ENCODE results near the gene CMIP. TPM values are rescaled to one million over a fixed set of nuclear protein-coding genes. Genes with fewer than 3 reads are reported as not detected.
A peak's percentile ranks its signal among the peaks of the same experiment; 100 is the strongest.

CMIP gene
- total and polyA plus RNA-seq, 10 of the 15 experiments (the other 5 are each of a cell fraction or from before 2014, with no cell fraction given) = 1.2 to 43.2 (median 4.4) TPM

- ChIA-PET CTCF (interaction anchor here (0.7 to 3.1 kb wide), 18 partner anchors 11 to 331 kb away, joined by 3 to 16 read pairs (median 8); no protein-coding TSS in a partner anchor), SMC1A (ENCODE audit: uncharacterized antibody, unreplicated experiment) (interaction anchor here (0.9 to 1.8 kb wide), 7 partner anchors 27 to 331 kb away, joined by 3 to 9 read pairs (median 6); no protein-coding TSS in a partner anchor), RAD21 (ENCODE audit: unreplicated experiment) (interaction anchor here (0.6 to 3.2 kb wide), 8 partner anchors 18 to 325 kb away, joined by 3 to 13 read pairs (median 5); no protein-coding TSS in a partner anchor), POLR2A (no interaction called here)
- WGBS (ENCODE audit: insufficient coverage, insufficient replicate concordance, low lambda C conversion rate, missing lambda C conversion rate) = 69% methylated on average over 22 of the region's 22 CpGs
- no peak overlapping the region for H3K27ac ChIP-seq (ENCODE audit: control insufficient read depth, insufficient read depth)
- no peaks in the 10 kb centered on the region for H3K27me3 ChIP-seq (replicated peaks in 1 of 2; ENCODE audit: control insufficient read depth in 2 of 2, insufficient read depth in 2 of 2, low read length in 1 of 2)
- intact Hi-C loops (cut with micrococcal nuclease; ENCODE audit: unreplicated experiment) = no loop called here
- no peaks in the 10 kb centered on the region for H3K4me1 ChIP-seq (ENCODE audit: control insufficient read depth, insufficient read depth, low read length)
- no peak overlapping the region for H3K4me3 ChIP-seq
- no peak overlapping the region for H2AFZ ChIP-seq (ENCODE audit: control insufficient read depth, low read depth, low read length)
- H4K20me1 ChIP-seq (ENCODE audit: control insufficient read depth, insufficient read depth) = no peaks in the 10 kb centered on the region
- BruUV-seq (replicated peaks) = no TSS peak
- H3K9me3 ChIP-seq (replicated peaks; ENCODE audit: control insufficient read depth, insufficient read depth, low read length) = no peaks in the 10 kb centered on the region
- H3K4me2 ChIP-seq (ENCODE audit: control insufficient read depth, insufficient read depth) = no peak overlapping the region
- no peak for FAIRE-seq
- ATAC-seq = peak; percentile 49
- DNase-seq (ENCODE audit: low read depth, low spot score) = no peak
- in situ Hi-C loops (cut with MboI) = no loop called here
- TF ChIP-seq SIX5 (IDR thresholded peaks at IDR 0.05; ENCODE audit: low read depth, low read length, severe bottlenecking) = no peak
- no peak for TF ChIP-seq ZZZ3 (IDR thresholded peaks at IDR 0.05; ENCODE audit: control insufficient read depth, insufficient read length, low read depth)
- no peak for TF ChIP-seq IRF3 (IDR thresholded peaks at IDR 0.05)
- TF ChIP-seq IKZF2 (IDR thresholded peaks at IDR 0.05) = no peak
- TF ChIP-seq PKNOX1 (IDR thresholded peaks at IDR 0.05) = no peak
- no peak for TF ChIP-seq NFYA (IDR thresholded peaks at IDR 0.05; ENCODE audit: borderline replicate concordance, low read depth, low read length)
- no peak for TF ChIP-seq MXI1 (IDR thresholded peaks at IDR 0.05; ENCODE audit: low read depth, low read length)
- no peak for TF ChIP-seq HDAC2 (IDR thresholded peaks at IDR 0.05)
- no peak for TF ChIP-seq NFXL1 (IDR thresholded peaks at IDR 0.05; ENCODE audit: borderline replicate concordance)
- no peak for TF ChIP-seq FOS (IDR thresholded peaks at IDR 0.05; ENCODE audit: borderline replicate concordance, extremely low read depth, insufficient read length)
- no peak for TF ChIP-seq SUZ12 (IDR thresholded peaks at IDR 0.05; ENCODE audit: unreplicated experiment)
- TF ChIP-seq NFYB (IDR thresholded peaks at IDR 0.05; ENCODE audit: insufficient read depth, low read depth, low read length) = no peak
- TF ChIP-seq, protein P1, sequence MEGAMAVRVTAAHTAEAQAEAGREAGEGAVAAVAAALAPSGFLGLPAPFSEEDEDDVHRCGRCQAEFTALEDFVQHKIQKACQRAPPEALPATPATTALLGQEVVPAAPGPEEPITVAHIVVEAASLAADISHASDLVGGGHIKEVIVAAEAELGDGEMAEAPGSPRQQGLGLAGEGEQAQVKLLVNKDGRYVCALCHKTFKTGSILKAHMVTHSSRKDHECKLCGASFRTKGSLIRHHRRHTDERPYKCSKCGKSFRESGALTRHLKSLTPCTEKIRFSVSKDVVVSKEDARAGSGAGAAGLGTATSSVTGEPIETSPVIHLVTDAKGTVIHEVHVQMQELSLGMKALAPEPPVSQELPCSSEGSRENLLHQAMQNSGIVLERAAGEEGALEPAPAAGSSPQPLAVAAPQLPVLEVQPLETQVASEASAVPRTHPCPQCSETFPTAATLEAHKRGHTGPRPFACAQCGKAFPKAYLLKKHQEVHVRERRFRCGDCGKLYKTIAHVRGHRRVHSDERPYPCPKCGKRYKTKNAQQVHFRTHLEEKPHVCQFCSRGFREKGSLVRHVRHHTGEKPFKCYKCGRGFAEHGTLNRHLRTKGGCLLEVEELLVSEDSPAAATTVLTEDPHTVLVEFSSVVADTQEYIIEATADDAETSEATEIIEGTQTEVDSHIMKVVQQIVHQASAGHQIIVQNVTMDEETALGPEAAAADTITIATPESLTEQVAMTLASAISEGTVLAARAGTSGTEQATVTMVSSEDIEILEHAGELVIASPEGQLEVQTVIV (IDR thresholded peaks at IDR 0.05; ENCODE audit: borderline replicate concordance, partially characterized antibody) = no peak
- H3K9ac ChIP-seq (ENCODE audit: control insufficient read depth, insufficient read depth, low read length) = no peak overlapping the region
- H3K36me3 ChIP-seq (ENCODE audit: control insufficient read depth in 2 of 2, insufficient read depth in 2 of 2, low read length in 1 of 2) = peaks cover 13 to 33% of the 10 kb centered on the region in 2 experiments; a peak in 3 of 4 replicates
- H3K79me2 ChIP-seq (ENCODE audit: control insufficient read depth, insufficient read depth, low read length) = no peaks in the 10 kb centered on the region
Observed at GRCh38 chr16:81696166-81696960, 251.8 kb downstream of the CMIP start.

Measured in GM12878 (cell line).